Upper lobe of left lung (tissue), 4 donors: ENCODE results near the gene ZNF264.

Experiments
- CTCF ChIP-seq, 6 experiments: fragments of 450-650 bp in 4 of 6; fragments of 200-600 bp in 2 of 6; sonication (generic) in 2 of 6; IDR thresholded peaks; one replicate each; pipeline ENCODE4 v1.5.1; 2016 to 2019; ENCODE audit warnings: antibody characterized with exemption in 6 of 6
- EP300 ChIP-seq, 4 donors: sonication (generic); formaldehyde crosslinking; IDR thresholded peaks; one replicate each; pipeline ENCODE4 v1.5.1; 2017; ENCODE audit warnings: antibody characterized with exemption in 4 of 4, control low read depth in 2 of 4
- POLR2A ChIP-seq, 4 donors: fragments of 450-650 bp; IDR thresholded peaks; one replicate each; pipeline ENCODE4 v1.5.1; 2016 to 2017; ENCODE audit warnings: antibody characterized with exemption in 4 of 4, mild to moderate bottlenecking in 2 of 4

GRCh38 chr19:57240311-57241090, 49.2 kb downstream of the ZNF264 start, which contains the start of gene ZNF805:
- TF ChIP-seq CTCF (IDR thresholded peaks at IDR 0.05) (peak in 3 of 6 experiments; percentile 25 to 40 (median 37)), POLR2A (IDR thresholded peaks at IDR 0.05) (peak in 3 of 4 donors; percentile 50 to 77 (median 58)), EP300 (IDR thresholded peaks at IDR 0.05) (peak in 1 of 4 donors; percentile 54)
